Ureter (tissue), 1 donor: ENCODE results near the gene VPS37C. TPM values are rescaled to one million over a fixed set of nuclear protein-coding genes. Genes with fewer than 3 reads are reported as not detected.
"Not testable (repeated sequence)": the region's sequence is repeated elsewhere in the genome, so short reads cannot be mapped to it uniquely, and the experiment has no call there.

Experiments
- DNase-seq: peaks from one replicate; pipeline ENCODE4 v3.0.0-alpha.2; 2020; ENCODE audit warnings: low spot score
- total RNA-seq: library from RNA; stranded (reverse); gene quantifications from one replicate; pipeline ENCODE4 v1.2.4, GENCODE V29; 2023
- donor health status: DM: yes; HTN: yes; CAD: no.

VPS37C gene
- 30.8 TPM for total RNA-seq

GRCh38 chr11:61161190-61162091 lies at the start of gene VPS37C:
VPS37C (minus strand) TSS chr11:61161426; CDS start chr11:61138829, 22,597 bp downstream.
- DNase-seq = peak; percentile 91

GRCh38 chr11:61210629-61211028 lies 49.4 kb upstream of the VPS37C start:
- DNase-seq = not testable (repeated sequence)

- DNase-seq = not testable (repeated sequence)
Measured at GRCh38 chr11:61207636-61208310, 46.5 kb upstream of the VPS37C start.

GRCh38 chr11:61204502-61205059 lies 43.4 kb upstream of the VPS37C start:
- not testable (repeated sequence) for DNase-seq

- not testable (repeated sequence) for DNase-seq
Measured at GRCh38 chr11:61203873-61204272, 42.6 kb upstream of the VPS37C start.

- DNase-seq = not testable (repeated sequence)
Measured at GRCh38 chr11:61202950-61203746, 41.9 kb upstream of the VPS37C start, which contains the start of gene PGA3. PGA3 (plus strand) TSS chr11:61203515; CDS start chr11:61203565, 50 bp downstream.

- DNase-seq = no peak
Measured at GRCh38 chr11:61201476-61201875, 40.2 kb upstream of the VPS37C start.

- no peak for DNase-seq
Measured at GRCh38 chr11:61198948-61199523, 37.8 kb upstream of the VPS37C start.

GRCh38 chr11:61198361-61198760 lies 37.1 kb upstream of the VPS37C start:
- DNase-seq = no peak

- DNase-seq = no peak
Measured at GRCh38 chr11:61195719-61196118, 34.5 kb upstream of the VPS37C start.

- DNase-seq = no peak
Measured at GRCh38 chr11:61194981-61195695, 33.9 kb upstream of the VPS37C start.

- DNase-seq = no peak
Measured at GRCh38 chr11:61194169-61194671, 33.0 kb upstream of the VPS37C start.

- DNase-seq = no peak
Measured at GRCh38 chr11:61193596-61193995, 32.4 kb upstream of the VPS37C start.

- no peak for DNase-seq
Measured at GRCh38 chr11:61189933-61190332, 28.7 kb upstream of the VPS37C start.

GRCh38 chr11:61187505-61188130 lies 26.4 kb upstream of the VPS37C start:
- DNase-seq = peak; percentile 68

- DNase-seq = no peak
Measured at GRCh38 chr11:61186504-61186903, 25.3 kb upstream of the VPS37C start.

GRCh38 chr11:61183645-61184044 lies 22.4 kb upstream of the VPS37C start:
- DNase-seq = no peak

- no peak for DNase-seq
Measured at GRCh38 chr11:61181489-61181888, 20.3 kb upstream of the VPS37C start.

GRCh38 chr11:61180205-61180604 lies 19.0 kb upstream of the VPS37C start:
- DNase-seq = not testable (repeated sequence)

- no peak for DNase-seq
Measured at GRCh38 chr11:61176446-61176845, 15.2 kb upstream of the VPS37C start.
